Epithelial cell of proximal tubule (primary cell): ENCODE results near the gene CXCL14. TPM values are rescaled to one million over a fixed set of nuclear protein-coding genes. Genes with fewer than 3 reads are reported as not detected.

Source experiments
- DNase-seq: peaks from one replicate; pipeline ENCODE4 v3.0.0-alpha.2; 2011; ENCODE audit warnings: low read depth
- H3K4me3 ChIP-seq: 2 replicates; pipeline ENCODE4 v1.5.1; 2011; ENCODE audit warnings: low read depth, mild to moderate bottlenecking, low read length
- CTCF ChIP-seq: conservative IDR thresholded peaks from 2 replicates; pipeline ENCODE4 v1.5.1; 2012; ENCODE audit warnings: low read depth, mild to moderate bottlenecking, low read length
- total RNA-seq: library from RNA; depleted of rRNA; stranded (reverse); fragments of >200 nt; gene quantifications from 2 replicates; pipeline ENCODE4 v1.2.3, GENCODE V29; 2015

The CXCL14 gene
- total RNA-seq, 1 donor from 2014 or later, result 0.06 TPM

- no peak overlapping the region for H3K4me3 ChIP-seq
- DNase-seq, result no peak
- no peak for TF ChIP-seq CTCF
Measured at GRCh38 chr5:135559354-135559753, 19.4 kb downstream of the CXCL14 start.

- no peak for DNase-seq
- no peak for TF ChIP-seq CTCF
- H3K4me3 ChIP-seq, result no peak overlapping the region
Measured at GRCh38 chr5:135557076-135557838, 21.5 kb downstream of the CXCL14 start.

- no peak overlapping the region for H3K4me3 ChIP-seq
- TF ChIP-seq CTCF, result no peak
- DNase-seq, result no peak
Measured at GRCh38 chr5:135556620-135557019, 22.2 kb downstream of the CXCL14 start.

GRCh38 chr5:135555530-135555929 is 23.3 kb downstream of the CXCL14 start:
- H3K4me3 ChIP-seq, result no peak overlapping the region
- no peak for TF ChIP-seq CTCF
- no peak for DNase-seq

- peak; percentile 82 for TF ChIP-seq CTCF
- no peak for DNase-seq
- peak overlapping the region; percentile 49 for H3K4me3 ChIP-seq
Measured at GRCh38 chr5:135553688-135554462, 24.9 kb downstream of the CXCL14 start.

GRCh38 chr5:135551593-135552447 is 27.0 kb downstream of the CXCL14 start:
- peak; percentile 87 for TF ChIP-seq CTCF
- no peak overlapping the region for H3K4me3 ChIP-seq
- DNase-seq, result no peak
